ENCODE measurements around the gene RAB3D.
"Not testable (repeated sequence)": the region's sequence is repeated elsewhere in the genome, so short reads cannot be mapped to it uniquely, and the experiment has no call there.

The RAB3D gene

DNA sequence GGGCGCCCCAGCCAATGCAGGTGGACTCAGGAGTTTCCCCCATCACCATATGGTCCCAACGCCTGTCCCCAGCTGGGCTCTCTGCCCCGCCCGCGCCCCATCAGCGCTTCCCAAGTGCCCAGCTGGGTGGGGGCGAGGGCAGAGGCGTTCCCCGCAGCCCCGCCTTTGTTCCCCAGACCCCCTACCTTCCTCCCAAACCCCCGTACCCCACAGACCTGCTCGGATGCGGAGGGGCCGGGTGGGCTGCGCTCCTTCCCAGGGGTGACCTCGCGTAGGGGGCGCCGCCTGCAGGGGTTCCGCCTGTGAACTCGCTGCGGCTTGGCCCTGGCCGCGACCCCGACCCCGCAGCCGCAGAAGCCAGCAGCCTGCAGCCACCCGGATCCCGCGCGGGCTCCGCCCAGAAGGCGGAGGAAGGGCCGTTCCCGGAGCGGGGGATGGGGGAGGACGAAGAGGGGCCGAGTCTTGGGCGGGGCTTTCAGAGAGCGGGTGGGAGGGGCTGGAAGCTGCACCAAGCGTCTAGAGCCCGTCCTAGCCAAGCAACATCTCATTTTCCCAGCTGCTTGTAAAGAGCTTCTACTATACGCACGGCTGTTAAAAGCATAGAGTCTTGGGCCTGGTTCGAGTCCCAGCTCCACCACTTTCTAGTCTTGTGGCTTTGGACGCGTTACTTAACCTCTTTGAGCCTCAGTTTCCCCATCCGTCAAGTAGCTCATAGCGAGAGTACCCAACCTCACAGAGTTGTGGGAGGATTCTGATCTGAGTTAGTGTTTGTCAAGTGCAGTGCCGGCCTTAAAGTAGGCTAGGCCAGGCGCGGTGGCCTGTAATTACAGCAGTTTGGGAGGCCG lies at the start of gene RAB3D:
RAB3D (minus strand) TSS at position 404 of the 845 bp plus-strand sequence. CDS start 2,258 bp downstream, outside the sequence.
- DNase-seq = peak; percentile 83

DNA sequence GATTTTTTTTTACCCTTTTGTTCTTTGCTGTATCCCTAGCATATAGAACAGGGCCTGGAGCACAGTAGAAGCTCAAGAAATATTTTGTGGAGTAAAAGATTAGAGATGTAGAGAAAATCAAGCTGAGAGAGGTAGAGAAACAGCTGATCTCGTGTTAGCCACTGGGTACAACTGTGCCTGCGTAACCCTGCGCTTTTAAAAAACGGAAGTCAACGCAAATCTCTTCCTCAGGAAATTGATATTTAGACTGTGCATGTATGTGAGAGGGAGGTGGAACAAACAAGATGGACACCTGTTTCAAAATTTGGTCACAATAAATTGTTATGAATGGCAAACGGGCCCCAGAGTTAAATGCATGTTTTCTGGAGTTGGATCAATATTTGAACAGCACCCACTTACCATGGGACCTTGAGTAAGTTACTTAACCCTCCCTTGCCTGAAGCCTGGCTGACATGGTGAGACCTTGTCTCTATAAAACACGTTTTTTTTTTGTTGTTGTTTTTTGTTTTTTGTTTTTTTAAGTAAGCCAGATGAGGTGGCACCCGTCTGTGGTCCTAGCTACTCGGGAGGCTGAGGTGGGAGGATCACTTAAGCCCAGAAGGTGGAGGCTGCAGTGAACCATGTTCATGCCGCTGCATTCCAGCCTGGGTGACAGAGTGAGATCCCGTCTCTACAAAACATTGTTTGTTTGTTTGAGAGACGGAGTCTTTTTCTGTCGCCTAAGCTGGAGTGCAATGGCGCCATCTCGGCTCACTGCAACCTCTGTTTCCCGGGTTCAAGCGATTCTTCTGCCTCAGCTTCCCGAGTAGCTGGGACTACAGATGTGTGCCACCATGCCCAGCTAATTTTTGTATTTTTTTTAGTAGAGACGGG lies 47.9 kb upstream of the RAB3D start:
- no peak for DNase-seq

DNA sequence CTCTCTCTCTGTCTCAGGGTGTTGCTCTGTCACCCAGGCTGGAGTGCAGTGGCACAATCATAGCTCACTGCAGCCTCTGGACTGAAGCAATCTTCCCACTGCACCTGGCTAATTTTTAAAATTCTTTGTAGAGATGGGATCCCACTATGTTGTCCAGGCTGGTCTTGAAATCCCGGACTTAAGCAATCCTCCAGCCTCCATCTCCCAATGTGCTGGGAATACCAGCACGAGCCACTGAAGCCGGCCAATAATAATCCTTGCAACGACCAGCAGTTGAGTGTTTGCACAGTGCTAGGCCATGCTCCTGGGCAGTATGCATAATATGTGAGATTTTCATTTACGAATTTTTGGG lies 45.3 kb upstream of the RAB3D start:
- DNase-seq = no peak

DNA sequence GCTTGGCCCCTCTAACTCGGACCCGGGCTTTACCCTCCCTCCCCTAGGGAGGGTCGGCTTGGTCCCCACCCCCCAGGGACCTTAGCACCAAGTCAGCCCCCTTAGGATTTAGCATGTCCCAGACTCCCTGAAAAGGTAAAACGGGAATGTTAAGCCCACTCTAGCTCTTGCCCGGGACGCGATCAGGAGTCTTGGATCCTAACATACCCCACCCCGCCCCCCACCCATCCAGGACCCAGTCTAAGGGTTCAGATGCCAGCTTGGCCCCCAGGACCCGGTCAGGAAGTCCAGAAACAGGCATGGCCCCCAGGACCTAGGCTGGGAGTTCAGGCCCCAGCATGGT lies 44.2 kb upstream of the RAB3D start:
- DNase-seq = no peak

GRCh38 chr19:11382898-11383705 lies 43.6 kb upstream of the RAB3D start:
- peak; percentile 48 for DNase-seq

GRCh38 chr19:11380653-11381537 lies 41.4 kb upstream of the RAB3D start:
- peak; percentile 99 for DNase-seq

- no peak for DNase-seq
Observed at GRCh38 chr19:11379857-11380350, 40.4 kb upstream of the RAB3D start.

DNA sequence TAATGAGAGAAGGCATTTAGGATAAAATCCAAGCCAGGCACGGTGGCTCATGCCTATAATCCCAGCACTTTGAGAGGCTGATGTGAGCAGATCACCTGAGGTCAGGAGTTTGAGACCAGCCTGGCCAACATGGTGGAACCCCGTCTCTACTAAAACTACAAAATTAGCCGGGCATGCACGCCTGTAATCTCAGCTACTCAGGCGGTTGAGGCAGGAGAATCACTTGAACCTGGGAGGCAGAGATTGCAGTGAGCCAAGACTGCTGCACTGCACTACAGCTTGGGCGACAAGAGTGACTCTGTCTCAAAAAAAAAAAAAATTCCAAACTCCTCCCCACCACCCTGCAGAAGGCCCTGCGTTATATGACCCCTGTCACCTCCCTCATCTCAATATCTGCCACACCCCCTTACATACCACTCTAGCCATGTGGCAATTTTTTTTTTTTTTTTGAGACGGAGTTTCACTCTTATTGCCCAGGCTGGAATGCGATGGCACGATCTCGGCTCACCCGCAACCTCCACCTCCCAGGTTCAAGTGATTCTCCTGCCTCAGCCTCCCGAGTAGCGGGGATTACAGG lies 39.9 kb upstream of the RAB3D start:
- not testable (repeated sequence) for DNase-seq

GRCh38 chr19:11378319-11379189 lies 39.1 kb upstream of the RAB3D start:
- no peak for DNase-seq

- DNase-seq = no peak
Observed at GRCh38 chr19:11377756-11378155, 38.3 kb upstream of the RAB3D start.

- no peak for DNase-seq
Observed at GRCh38 chr19:11377237-11377636, 37.8 kb upstream of the RAB3D start.

DNA sequence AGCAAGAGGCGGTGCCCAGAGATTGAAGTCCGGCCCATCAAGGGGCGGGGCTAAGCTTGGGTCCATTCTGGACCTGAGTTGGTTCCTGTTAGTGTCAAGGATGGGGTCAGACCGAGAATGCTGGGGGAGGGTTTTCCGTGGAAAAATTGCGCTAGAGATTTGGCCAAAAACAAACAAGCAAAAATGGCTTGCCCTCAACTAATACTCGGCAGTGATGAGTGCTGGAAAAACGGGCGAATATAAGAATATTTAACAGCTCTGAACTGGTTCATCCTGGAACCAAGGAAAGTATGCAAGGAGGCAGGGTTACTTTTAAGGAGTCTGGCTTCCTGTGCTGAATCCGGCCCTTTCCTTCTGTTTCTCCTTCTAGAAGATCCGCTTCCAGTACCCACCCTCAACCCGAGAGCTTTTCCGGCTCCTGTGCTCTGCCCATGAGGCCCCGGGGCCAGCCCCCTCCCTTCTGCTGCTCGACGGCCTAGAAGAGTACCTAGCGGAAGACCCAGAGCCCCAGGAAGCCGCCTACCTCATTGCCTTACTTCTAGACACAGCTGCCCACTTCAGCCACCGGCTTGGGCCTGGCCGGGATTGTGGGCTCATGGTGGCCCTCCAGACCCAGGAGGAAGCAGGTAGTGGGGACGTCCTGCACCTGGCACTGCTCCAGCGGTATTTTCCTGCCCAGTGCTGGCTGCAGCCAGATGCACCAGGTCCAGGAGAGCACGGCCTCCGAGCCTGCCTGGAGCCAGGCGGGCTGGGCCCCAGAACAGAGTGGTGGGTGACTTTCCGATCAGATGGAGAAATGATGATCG lies 35.9 kb upstream of the RAB3D start:
- peak; percentile 81 for DNase-seq

DNA sequence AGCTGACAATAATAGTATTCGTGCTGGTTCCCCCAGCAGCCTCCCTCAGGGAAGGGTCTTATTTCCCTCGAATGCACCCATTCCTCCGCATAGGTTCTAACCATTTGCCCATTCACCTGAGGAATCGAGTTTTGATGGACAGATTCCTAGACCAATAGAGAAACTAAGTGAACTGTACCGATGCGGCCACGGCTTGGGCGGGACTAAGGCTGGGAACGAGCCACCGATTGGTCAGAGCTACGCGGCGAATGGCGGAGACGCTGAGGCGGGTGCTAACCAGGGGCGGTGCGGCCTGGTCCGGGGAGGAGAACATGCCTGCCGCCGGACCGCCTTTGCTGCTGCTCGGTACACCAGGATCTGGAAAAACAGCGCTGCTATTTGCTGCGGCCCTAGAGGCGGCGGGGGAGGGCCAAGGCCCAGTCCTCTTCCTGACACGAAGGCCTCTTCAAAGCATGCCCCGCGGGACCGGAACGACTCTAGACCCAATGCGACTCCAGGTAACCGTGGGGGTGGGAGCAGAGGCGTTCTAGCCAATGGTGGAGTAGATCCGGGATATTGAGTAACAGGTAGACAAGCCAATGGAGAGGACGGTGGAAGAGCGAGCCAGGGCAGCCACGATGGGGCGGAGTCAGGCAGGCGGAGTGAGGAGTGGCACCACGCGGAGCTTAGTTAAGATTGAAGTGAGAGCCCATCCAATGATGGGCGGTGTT lies 35.1 kb upstream of the RAB3D start, which contains the start of gene SWSAP1:
SWSAP1 (plus strand) TSS at position 234 of the 710 bp plus-strand sequence; CDS start at position 249, 15 bp downstream.
- DNase-seq = peak; percentile 99

DNA sequence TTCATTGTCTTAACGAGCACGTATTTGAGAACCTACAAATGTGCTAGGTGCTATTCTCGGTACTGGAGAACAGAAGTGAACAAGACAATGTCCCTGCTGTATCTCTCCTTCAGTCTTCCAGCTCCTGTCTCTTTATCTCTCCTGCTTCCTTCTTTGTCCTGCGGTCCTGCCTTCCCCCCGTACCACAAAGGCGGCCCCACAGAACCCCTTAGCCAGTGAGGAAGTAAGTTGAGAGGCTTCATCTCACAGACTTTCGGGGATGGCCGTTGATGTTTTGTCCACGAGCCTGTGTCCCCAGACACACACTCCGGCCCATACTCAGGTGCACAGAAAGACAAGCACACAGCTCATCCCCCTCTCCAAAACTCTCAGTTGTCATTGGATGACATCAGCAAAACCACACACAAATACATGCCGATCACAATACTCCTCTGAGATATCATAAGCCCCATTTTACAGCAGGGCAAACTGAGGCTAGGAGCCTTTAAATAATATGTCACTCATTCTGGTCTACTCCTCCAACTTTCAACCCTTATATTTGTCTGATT lies 34.5 kb upstream of the RAB3D start:
- DNase-seq = peak; percentile 27

DNA sequence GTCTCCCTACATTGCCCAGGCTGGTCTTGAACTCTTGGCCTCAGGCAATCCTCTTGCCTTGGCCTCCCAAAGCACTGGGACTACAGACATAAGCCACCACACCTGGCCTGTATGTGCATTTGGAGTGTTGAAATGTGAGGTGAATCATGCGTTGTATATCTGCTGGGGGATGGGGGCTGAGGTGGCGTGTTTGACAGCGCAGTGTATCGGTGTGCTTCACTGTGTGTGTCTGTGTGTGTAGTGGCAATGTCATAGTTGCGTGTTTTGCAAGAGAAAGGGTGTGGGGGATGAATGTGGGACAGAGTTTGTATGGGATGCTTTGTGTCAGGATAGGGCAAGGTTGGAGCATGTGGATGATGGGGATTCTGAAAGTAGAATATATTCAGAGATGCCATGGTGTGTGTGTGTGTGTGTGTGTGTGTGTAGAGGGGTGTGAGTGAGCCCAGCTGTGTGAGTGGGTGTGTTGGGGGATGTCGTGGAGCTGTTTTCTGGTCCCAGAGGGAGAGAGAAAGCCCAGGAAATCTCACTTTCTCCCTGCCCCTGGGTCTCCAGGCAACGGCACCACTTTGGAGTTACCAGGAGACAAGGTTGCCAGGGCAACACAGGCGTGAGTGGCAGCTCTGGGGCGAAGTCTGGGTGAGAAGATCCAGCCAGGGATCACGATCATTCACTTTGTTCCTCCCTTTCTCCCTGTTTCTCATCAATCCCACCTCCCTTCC lies 33.9 kb upstream of the RAB3D start:
- no peak for DNase-seq

DNA sequence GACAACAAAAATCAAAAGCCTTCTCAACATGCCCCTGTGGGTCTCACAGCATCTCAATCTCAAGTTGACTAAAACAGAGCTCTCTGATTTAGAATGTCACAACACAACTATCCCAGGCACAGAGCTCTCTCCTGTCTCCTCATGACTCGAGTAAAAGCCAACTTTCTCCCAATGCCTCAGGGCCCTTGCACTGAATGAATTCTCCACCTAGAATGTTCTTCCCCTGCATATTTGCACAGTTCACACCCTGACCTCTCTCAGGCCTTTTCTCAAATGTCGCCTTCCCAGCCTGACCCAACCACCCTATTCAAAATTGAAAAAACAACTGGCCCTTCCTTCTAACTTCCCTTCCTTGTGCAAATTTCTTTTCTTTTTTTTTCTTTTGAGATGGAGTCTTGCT lies 31.3 kb upstream of the RAB3D start:
- no peak for DNase-seq

GRCh38 chr19:11367528-11367927 lies 28.1 kb upstream of the RAB3D start:
- DNase-seq = no peak
